Adipocyte (in vitro differentiated cells): ENCODE results near the gene TUBB4A.

Experiments
- DNase-seq: peaks from one replicate; pipeline ENCODE4 v3.0.0-alpha.2; 2015; ENCODE audit warnings: low read depth
- H3K27me3 ChIP-seq: replicated peaks from 2 replicates; pipeline ENCODE4 v1.7.0; 2013; ENCODE audit warnings: mild to moderate bottlenecking, low read length, moderate library complexity; ENCODE audit not compliant: control insufficient read depth, insufficient read depth
- H3K36me3 ChIP-seq: 2 replicates; pipeline ENCODE4 v1.7.0; 2013; ENCODE audit warnings: low read length, mild to moderate bottlenecking, moderate library complexity; ENCODE audit not compliant: control insufficient read depth, insufficient read depth, severe bottlenecking
- H3K4me1 ChIP-seq: 2 replicates; pipeline ENCODE4 v1.7.0; 2013; ENCODE audit warnings: mild to moderate bottlenecking, low read length, moderate library complexity; ENCODE audit not compliant: control insufficient read depth, insufficient read depth
- H3K4me3 ChIP-seq: 2 replicates; pipeline ENCODE4 v1.7.0; 2013; ENCODE audit warnings: mild to moderate bottlenecking, low read length, moderate library complexity
- H3K9ac ChIP-seq: 2 replicates; pipeline ENCODE4 v1.7.0; 2013; ENCODE audit warnings: mild to moderate bottlenecking, low read length, moderate library complexity
- H3K9me3 ChIP-seq: 2 replicates; pipeline ENCODE4 v1.7.0; 2013; ENCODE audit warnings: mild to moderate bottlenecking, low read length, moderate library complexity; ENCODE audit not compliant: control insufficient read depth

TUBB4A gene

DNA sequence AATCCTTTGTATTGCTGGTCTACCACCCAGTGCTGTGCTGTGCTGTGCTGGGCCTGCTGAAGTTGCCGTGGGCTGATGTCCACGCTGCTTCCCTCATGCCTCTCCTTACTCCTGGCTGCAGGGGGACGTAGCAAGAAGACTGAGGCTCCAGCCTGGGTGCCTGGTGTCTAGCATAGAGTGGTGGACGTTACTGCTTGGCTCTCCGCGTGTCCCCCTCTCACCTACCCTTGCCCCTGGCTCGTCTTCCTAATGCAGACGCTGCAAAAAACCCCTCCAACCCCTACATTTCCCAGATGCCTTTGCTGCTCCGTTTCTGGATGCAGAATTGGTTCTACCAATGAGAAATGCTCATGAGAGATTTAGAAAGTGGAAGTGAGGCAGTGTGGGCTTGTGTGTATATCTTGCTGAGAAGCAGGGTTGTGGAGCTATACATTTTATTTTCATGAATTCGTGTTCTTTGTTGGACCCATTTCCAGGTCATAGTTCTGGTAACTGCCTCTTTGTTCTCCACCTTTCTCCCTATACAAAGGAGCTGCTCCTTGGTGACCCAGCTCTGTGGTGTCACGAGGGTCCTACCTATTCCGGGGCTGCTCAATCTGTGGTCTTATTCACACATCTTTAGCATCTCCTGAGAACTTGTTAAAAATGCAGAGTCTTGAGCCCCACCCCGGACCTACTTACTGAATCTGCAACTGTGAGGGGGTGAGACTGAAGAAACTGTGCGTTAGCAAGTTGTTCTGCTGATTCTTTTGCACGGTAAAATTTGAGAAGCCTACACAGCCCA is 12.6 kb downstream of the TUBB4A start:
- H3K9me3 ChIP-seq, result peaks cover 12% of the 10 kb centered on the region
- H3K27me3 ChIP-seq, result peaks cover 15% of the 10 kb centered on the region
- no peaks in the 10 kb centered on the region for H3K36me3 ChIP-seq
- no peak overlapping the region for H3K9ac ChIP-seq
- H3K4me3 ChIP-seq, result no peak overlapping the region
- peaks cover 3% of the 10 kb centered on the region for H3K4me1 ChIP-seq
- no peak for DNase-seq

DNA sequence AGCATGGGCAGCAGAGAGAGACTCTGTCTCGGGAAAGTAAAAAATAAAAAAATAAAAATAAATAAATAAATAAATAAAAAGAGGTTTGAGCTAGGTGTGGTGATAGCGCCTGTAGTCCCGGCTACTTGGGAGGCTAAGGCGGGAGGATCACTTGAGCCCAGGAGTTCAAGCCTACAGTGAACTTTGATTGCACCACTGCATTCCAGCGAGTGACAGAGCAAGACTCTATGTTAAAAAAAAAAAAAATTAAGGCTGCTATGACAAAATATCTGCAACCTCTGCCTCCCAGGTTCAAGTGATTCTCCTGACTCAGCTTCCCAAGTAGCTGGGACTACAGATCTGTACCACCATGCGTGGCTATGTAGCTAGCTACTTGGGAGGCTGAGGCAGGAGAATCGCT is 17.3 kb downstream of the TUBB4A start:
- Histone ChIP-seq H3K9me3 (no peaks in the 10 kb centered on the region), H3K4me1 (peaks cover 3% of the 10 kb centered on the region), H3K9ac (no peak overlapping the region), H3K36me3 (no peaks in the 10 kb centered on the region), H3K4me3 (no peak overlapping the region), H3K27me3 (peaks cover 12% of the 10 kb centered on the region)
- DNase-seq, result no peak

DNA sequence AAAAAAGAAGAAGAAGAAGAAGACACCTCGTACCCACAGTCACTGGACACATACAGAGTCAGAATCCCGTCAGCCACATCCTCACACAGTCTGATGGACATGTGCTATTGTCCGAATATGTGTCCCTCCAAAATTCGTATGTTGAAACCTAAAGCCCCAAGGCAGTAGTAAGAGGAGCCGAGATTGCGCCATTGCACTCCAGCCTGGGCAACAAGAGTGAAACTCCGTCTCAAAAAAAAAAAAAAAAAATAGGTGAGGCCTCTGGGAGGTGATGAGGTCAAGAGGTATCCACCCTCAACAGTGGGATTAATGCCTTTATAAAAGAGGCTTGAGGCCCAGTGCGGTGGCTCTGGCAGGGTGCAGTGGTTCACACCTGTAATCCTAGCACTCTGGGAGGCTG is 17.9 kb downstream of the TUBB4A start:
- DNase-seq, result no peak
- Histone ChIP-seq H3K4me1 (peaks cover 3% of the 10 kb centered on the region), H3K36me3 (no peaks in the 10 kb centered on the region), H3K9me3 (no peaks in the 10 kb centered on the region), H3K27me3 (peaks cover 7% of the 10 kb centered on the region), H3K9ac (no peak overlapping the region), H3K4me3 (no peak overlapping the region)

DNA sequence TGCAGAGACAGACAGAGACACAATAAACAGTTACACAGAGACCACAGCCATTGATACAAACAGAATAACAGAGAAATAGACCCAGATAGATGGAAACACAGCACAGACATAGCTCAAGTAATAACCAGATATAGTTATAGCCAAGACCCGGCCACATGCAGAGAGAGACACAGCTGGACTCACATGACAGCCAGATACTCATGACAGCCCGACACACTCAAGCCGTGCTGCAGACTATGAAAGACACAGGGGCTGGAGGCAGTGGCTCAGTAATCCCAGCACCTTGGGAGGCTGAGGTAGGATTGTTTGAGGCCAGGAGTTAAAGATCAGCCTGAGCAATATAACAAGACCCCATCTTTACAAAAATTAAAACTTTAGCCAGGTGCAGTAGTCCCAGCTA is 18.9 kb downstream of the TUBB4A start:
- no peak overlapping the region for H3K4me3 ChIP-seq
- no peaks in the 10 kb centered on the region for H3K36me3 ChIP-seq
- DNase-seq, result no peak
- H3K27me3 ChIP-seq, result peaks cover 6% of the 10 kb centered on the region
- no peak overlapping the region for H3K9ac ChIP-seq
- no peaks in the 10 kb centered on the region for H3K9me3 ChIP-seq
- peaks cover 3% of the 10 kb centered on the region for H3K4me1 ChIP-seq

DNA sequence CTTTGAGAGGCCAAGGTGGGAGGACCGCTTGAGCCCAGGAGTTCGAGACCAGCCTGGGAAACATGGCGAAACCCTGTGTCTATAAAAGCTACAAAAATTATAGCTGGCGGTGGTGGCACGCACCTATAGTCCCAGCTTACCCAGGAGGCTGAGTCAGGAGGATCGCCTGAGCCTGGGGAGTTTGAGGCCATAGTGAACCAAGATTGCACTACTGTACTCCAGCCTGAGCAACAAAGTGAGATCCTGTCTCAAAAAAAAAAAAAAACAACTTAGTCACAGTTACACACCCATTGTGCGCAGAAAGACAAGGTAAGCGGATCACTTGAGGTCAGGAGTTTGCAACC is 19.8 kb downstream of the TUBB4A start:
- no peaks in the 10 kb centered on the region for H3K36me3 ChIP-seq
- H3K4me1 ChIP-seq, result peaks cover 3% of the 10 kb centered on the region
- no peaks in the 10 kb centered on the region for H3K9me3 ChIP-seq
- H3K27me3 ChIP-seq, result peaks cover 6% of the 10 kb centered on the region
- H3K4me3 ChIP-seq, result no peak overlapping the region
- no peak overlapping the region for H3K9ac ChIP-seq
- DNase-seq, result no peak

DNA sequence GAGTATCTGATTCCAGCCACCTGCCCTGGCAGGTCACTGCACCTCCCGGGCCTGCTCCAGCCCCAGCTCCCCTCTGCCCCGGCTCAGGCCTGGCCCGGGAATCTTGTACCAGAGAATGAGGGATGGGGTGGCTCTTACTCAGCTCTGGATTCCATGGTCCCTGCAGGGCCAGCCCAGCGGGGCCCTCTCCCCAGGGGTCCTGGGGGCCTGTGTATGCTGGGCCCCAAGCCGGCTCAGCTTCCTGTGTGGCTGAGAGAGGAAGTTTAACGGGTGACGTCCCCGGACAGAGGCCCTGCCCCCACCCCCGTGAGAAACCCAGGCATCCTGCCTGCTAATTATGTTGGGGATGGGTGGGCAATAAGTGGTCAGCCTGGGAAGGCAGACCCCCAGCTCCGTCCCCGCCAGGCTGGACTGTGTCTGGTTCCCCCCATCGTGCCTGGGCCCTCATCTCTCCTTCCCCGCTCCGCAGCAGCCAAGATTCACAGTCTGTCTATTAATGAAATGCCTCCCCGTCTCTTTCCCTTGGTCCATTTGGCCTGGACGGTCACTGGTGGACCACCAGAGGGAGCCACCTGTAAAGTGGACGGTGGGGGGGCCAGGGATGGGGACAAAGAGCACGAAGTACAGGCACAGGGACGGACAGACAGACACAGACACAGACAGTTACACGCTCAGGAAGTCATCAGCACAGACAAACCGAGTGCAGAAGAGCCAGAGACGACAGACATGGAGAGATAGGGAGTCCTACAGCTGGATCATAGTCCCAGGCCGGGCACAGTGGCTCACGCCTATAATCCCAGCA is 20.4 kb downstream of the TUBB4A start, which contains the start of gene DENND1C:
DENND1C (minus strand) TSS at position 247 of the 802 bp plus-strand sequence; CDS start at position 155, 92 bp downstream.
- no peak within 1 kb of the TSS for H3K9ac ChIP-seq
- peak; percentile 14 for DNase-seq
- H3K4me1 ChIP-seq, result peaks cover 3% of the 10 kb centered on the region
- H3K9me3 ChIP-seq, result no peaks in the 10 kb centered on the region
- peaks cover 10% of the 10 kb centered on the region for H3K27me3 ChIP-seq
- H3K4me3 ChIP-seq, result no peak within 1 kb of the TSS
- H3K36me3 ChIP-seq, result no peaks in the 10 kb centered on the region

DNA sequence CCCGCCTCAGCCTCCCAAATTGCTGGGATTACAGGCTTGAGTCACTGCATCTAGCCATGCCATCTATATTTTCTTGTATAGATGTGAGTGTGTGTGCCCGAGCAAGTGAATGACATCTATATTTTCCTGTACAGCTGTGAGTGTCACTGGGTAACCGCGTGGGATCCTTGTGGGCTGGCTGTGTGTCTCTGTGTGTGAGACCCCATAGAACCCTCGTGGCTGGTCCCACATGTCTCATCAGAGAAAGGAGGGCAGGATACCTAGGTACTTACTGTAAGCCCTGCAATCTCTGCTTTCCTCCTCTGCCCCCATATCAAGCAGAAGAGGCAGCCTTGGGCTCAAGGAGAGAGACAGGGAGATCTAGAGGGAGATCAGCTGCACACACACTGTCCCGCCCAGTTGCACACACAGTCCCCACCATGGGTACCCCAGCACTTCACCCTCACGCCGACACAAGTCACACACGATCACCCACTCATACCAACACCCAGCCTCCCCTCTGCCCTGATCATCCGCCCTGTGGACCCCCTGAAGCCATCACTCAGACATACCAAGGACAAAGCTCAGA is 21.2 kb downstream of the TUBB4A start:
- Histone ChIP-seq H3K9me3 (no peaks in the 10 kb centered on the region), H3K27me3 (peaks cover 18% of the 10 kb centered on the region), H3K9ac (no peak overlapping the region), H3K4me1 (peaks cover 3% of the 10 kb centered on the region), H3K4me3 (no peak overlapping the region), H3K36me3 (no peaks in the 10 kb centered on the region)
- DNase-seq, result no peak

DNA sequence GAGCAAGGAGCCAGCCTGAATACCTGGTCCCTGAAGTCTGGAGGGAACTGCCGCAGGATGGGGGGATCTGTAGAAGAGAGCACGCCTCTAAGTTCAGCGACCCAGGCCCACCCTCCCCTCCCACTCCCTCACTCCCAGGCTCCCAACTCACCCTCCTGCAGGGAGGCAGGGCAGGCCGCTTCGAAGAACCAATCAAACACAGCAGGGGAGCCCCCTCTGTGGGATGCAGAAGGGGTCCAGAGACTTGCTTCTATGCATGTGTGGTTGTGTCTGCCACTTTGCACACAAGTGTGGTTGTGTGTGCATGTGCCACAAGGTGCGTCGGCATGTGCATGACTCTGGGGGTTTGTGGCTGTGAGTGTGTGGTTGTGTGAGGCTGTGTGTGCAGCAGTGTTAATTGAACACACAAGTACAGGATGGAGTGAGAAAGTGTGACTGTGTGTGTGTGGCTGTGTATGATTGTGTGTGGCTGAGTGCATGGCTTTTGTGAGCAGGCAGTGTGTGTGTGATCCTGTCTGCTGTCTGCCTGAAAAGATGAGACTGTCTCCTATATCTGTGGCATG is 22.2 kb downstream of the TUBB4A start:
- Histone ChIP-seq H3K9me3 (no peaks in the 10 kb centered on the region), H3K9ac (no peak overlapping the region), H3K36me3 (no peaks in the 10 kb centered on the region), H3K4me3 (no peak overlapping the region), H3K4me1 (no peaks in the 10 kb centered on the region), H3K27me3 (peaks cover 27% of the 10 kb centered on the region)
- no peak for DNase-seq

DNA sequence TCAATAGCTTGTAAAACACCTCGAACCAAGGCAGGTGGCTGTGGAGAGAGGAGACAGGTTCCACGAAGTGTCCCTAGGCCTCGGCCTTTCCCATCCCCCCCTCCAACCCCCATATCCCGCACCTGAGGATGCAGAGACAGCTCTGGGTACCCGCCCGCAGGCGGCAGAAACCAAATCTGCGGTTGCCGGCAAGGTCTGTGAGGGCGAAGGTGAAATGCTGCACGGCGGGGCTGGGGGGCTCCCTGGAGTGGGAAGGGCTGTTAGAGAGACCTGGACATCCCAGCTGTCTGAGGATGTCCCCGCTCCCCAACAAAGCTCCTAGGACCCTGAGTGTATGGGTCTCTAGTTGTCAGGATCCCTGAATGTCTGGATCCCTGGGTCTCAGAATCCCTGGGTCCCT is 23.3 kb downstream of the TUBB4A start:
- H3K4me1 ChIP-seq, result no peaks in the 10 kb centered on the region
- H3K27me3 ChIP-seq, result peaks cover 27% of the 10 kb centered on the region
- no peak overlapping the region for H3K9ac ChIP-seq
- H3K4me3 ChIP-seq, result no peak overlapping the region
- no peaks in the 10 kb centered on the region for H3K36me3 ChIP-seq
- H3K9me3 ChIP-seq, result no peaks in the 10 kb centered on the region
- DNase-seq, result no peak

DNA sequence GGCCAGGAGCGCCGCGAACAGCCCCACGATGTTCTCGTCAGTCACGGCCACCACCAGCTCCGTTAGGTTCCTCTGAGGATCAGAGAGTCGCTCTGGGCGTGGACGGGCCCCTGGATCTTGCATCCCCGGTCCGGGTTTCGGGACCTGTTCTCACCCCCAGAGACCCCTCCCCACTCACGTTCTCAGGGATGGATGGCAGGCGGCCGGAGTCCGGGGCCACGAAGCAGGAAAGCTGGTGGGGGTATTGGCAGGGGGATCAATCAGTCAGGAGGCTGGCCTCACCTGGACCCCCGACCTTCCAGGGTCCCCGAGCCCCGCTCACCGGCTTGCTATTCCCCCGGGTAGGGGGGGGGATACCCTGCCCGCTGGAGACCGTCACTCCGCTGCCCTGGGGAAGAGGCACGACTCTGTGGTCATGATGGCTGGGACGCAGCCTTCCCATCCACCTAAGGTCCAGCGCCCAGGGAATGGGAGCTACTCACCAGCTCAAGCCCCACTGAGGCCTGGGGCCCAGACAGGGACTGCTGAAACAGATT is 25.1 kb downstream of the TUBB4A start:
- no peaks in the 10 kb centered on the region for H3K9me3 ChIP-seq
- DNase-seq, result no peak
- H3K27me3 ChIP-seq, result peaks cover 25% of the 10 kb centered on the region
- no peak overlapping the region for H3K4me3 ChIP-seq
- no peaks in the 10 kb centered on the region for H3K36me3 ChIP-seq
- no peak overlapping the region for H3K9ac ChIP-seq
- H3K4me1 ChIP-seq, result no peaks in the 10 kb centered on the region
